Panc1 (cell line): ENCODE measurements around the gene TMED6.

ENCODE experiments used
- POLR2AphosphoS5 ChIP-seq: IDR thresholded peaks from 2 replicates; pipeline ENCODE4 v1.6.1; 2012; ENCODE audit warnings: mild to moderate bottlenecking, low read depth, low read length, moderate library complexity
- SIN3A ChIP-seq: IDR thresholded peaks from 2 replicates; pipeline ENCODE4 v1.6.1; 2012; ENCODE audit warnings: low read depth, mild to moderate bottlenecking, low read length, moderate library complexity, borderline replicate concordance; ENCODE audit not compliant: insufficient read depth
- TF ChIP-seq, protein P1 (sequence below): fragments of 450-650 bp; IDR thresholded peaks from 2 replicates; pipeline ENCODE4 v1.5.1; 2017; ENCODE audit warnings: mild to moderate bottlenecking

DNA sequence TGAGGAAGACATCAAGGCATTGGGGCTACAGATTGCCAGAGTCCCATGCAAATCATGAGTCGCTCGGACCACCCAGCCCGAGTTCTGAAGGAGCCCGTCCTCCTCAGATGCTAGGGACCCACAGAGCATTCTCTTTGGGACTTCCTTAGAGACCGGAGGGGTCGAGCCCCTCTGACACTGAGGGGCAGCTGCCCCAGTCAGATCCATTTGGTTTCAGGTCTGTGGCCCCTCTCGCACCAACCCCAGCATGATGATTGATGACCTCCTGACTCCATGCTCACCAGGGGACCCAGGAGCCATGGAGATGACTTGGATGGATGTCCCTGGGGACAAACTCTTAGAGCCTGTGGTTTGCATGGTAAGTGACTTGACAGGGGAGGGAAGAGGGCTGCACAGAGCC lies 29.2 kb downstream of the TMED6 start:
- TF ChIP-seq, protein P1, sequence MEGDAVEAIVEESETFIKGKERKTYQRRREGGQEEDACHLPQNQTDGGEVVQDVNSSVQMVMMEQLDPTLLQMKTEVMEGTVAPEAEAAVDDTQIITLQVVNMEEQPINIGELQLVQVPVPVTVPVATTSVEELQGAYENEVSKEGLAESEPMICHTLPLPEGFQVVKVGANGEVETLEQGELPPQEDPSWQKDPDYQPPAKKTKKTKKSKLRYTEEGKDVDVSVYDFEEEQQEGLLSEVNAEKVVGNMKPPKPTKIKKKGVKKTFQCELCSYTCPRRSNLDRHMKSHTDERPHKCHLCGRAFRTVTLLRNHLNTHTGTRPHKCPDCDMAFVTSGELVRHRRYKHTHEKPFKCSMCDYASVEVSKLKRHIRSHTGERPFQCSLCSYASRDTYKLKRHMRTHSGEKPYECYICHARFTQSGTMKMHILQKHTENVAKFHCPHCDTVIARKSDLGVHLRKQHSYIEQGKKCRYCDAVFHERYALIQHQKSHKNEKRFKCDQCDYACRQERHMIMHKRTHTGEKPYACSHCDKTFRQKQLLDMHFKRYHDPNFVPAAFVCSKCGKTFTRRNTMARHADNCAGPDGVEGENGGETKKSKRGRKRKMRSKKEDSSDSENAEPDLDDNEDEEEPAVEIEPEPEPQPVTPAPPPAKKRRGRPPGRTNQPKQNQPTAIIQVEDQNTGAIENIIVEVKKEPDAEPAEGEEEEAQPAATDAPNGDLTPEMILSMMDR: no peak
- TF ChIP-seq POLR2AphosphoS5: no peak
- no peak for TF ChIP-seq SIN3A
